IPS DF 4.7 (cell line): ENCODE data around the gene IKBIP.
"Not testable (repeated sequence)": the region's sequence is repeated elsewhere in the genome, so short reads cannot be mapped to it uniquely, and the experiment has no call there.

Experiments used
- DNase-seq: peaks from one replicate; pipeline ENCODE4 v3.0.0-alpha.2; 2013; ENCODE audit warnings: low spot score; ENCODE audit errors: extremely low read depth

IKBIP gene

GRCh38 chr12:98578392-98578791 is 66.2 kb downstream of the IKBIP start:
- DNase-seq = no peak

GRCh38 chr12:98576795-98577194 is 67.8 kb downstream of the IKBIP start:
- DNase-seq = not testable (repeated sequence)

- DNase-seq = no peak
These were observed 69.6 kb downstream of the IKBIP start for GRCh38 chr12:98575013-98575412.
